Ishikawa (cell line): ENCODE measurements around the gene TNFSF12.

Experiments used
- CEBPB ChIP-seq: IDR thresholded peaks from 2 replicates; pipeline ENCODE4 v1.6.1; 2012
- CREB1 ChIP-seq: IDR thresholded peaks from 2 replicates; pipeline ENCODE4 v1.6.1; 2012; ENCODE audit warnings: low read depth
- EGR1 ChIP-seq: IDR thresholded peaks from 2 replicates; pipeline ENCODE4 v1.6.1; 2012
- EP300 ChIP-seq: IDR thresholded peaks from 2 replicates; pipeline ENCODE4 v1.6.1; 2012; ENCODE audit warnings: borderline replicate concordance
- FOXM1 ChIP-seq: IDR thresholded peaks from 2 replicates; pipeline ENCODE4 v1.6.1; 2012; ENCODE audit warnings: low read depth, borderline replicate concordance
- MAX ChIP-seq: IDR thresholded peaks from 2 replicates; pipeline ENCODE4 v1.6.1; 2012
- NFIC ChIP-seq: IDR thresholded peaks from 2 replicates; pipeline ENCODE4 v1.6.1; 2012
- RAD21 ChIP-seq: IDR thresholded peaks from 2 replicates; pipeline ENCODE4 v1.6.1; 2012; ENCODE audit warnings: low read depth
- REST ChIP-seq: IDR thresholded peaks from 2 replicates; pipeline ENCODE4 v1.6.1; 2012; ENCODE audit warnings: low read depth, mild to moderate bottlenecking
- TAF1 ChIP-seq: IDR thresholded peaks from 2 replicates; pipeline ENCODE4 v1.6.1; 2012; ENCODE audit warnings: low read depth, mild to moderate bottlenecking
- TCF12 ChIP-seq: IDR thresholded peaks from 2 replicates; pipeline ENCODE4 v1.6.1; 2012; ENCODE audit warnings: low read depth
- TEAD4 ChIP-seq: IDR thresholded peaks from 2 replicates; pipeline ENCODE4 v1.6.1; 2012
- USF1 ChIP-seq: IDR thresholded peaks from 2 replicates; pipeline ENCODE4 v1.6.1; 2012
- YY1 ChIP-seq: IDR thresholded peaks from 2 replicates; pipeline ENCODE4 v1.6.1; 2012; ENCODE audit warnings: low read depth
- ZBTB7A ChIP-seq: IDR thresholded peaks from 2 replicates; pipeline ENCODE4 v1.6.1; 2012; ENCODE audit warnings: low read depth

TNFSF12 gene

GRCh38 chr17:7587420-7588151 is 38.7 kb downstream of the TNFSF12 start:
- TF ChIP-seq TCF12 (no peak), YY1 (no peak), TAF1 (no peak), CEBPB (no peak), EP300 (no peak), RAD21 (no peak), USF1 (no peak), CREB1 (no peak), EGR1 (no peak), NFIC (no peak)

GRCh38 chr17:7588553-7589203 is 39.8 kb downstream of the TNFSF12 start:
- no peak for TF ChIP-seq USF1
- TF ChIP-seq EGR1 = no peak
- no peak for TF ChIP-seq TEAD4
- no peak for TF ChIP-seq FOXM1
- no peak for TF ChIP-seq CREB1
- no peak for TF ChIP-seq NFIC
- no peak for TF ChIP-seq MAX
- no peak for TF ChIP-seq YY1
- TF ChIP-seq RAD21 = no peak
- no peak for TF ChIP-seq ZBTB7A
- TF ChIP-seq REST = no peak
- TF ChIP-seq TAF1 = no peak
- no peak for TF ChIP-seq CEBPB
- TF ChIP-seq TCF12 = no peak
- no peak for TF ChIP-seq EP300

GRCh38 chr17:7589204-7589868 is 40.5 kb downstream of the TNFSF12 start:
- TF ChIP-seq NFIC = no peak
- no peak for TF ChIP-seq CREB1
- no peak for TF ChIP-seq EGR1
- no peak for TF ChIP-seq USF1
- TF ChIP-seq YY1 = no peak
- TF ChIP-seq TAF1 = no peak
- no peak for TF ChIP-seq TEAD4
- TF ChIP-seq RAD21 = no peak
- no peak for TF ChIP-seq CEBPB
- no peak for TF ChIP-seq ZBTB7A
- no peak for TF ChIP-seq FOXM1
- TF ChIP-seq TCF12 = no peak
- TF ChIP-seq REST = no peak
- TF ChIP-seq EP300 = no peak
- no peak for TF ChIP-seq MAX

- TF ChIP-seq CREB1 = no peak
- TF ChIP-seq TCF12 = no peak
- TF ChIP-seq CEBPB = no peak
- no peak for TF ChIP-seq MAX
- no peak for TF ChIP-seq EGR1
- TF ChIP-seq RAD21 = no peak
- no peak for TF ChIP-seq FOXM1
- no peak for TF ChIP-seq NFIC
- no peak for TF ChIP-seq EP300
- no peak for TF ChIP-seq TEAD4
- TF ChIP-seq YY1 = no peak
- no peak for TF ChIP-seq ZBTB7A
- no peak for TF ChIP-seq TAF1
These were observed 41.2 kb downstream of the TNFSF12 start, which contains the start of gene SOX15 for GRCh38 chr17:7589891-7590691. Gene SOX15, minus strand, starts transcription at chr17:7590094. Its CDS starts 418 bp downstream, at chr17:7589676.
